HepG2 (cell line): ENCODE data around the gene USP36. TPM values are rescaled to one million over a fixed set of nuclear protein-coding genes. Genes with fewer than 3 reads are reported as not detected.

Experiments
- HMG20A ChIP-seq: IDR thresholded peaks from 2 replicates; pipeline ENCODE4 v1.6.1; 2016; ENCODE audit warnings: borderline replicate concordance
- LCORL ChIP-seq, 2 experiments: fragments of 450-650 bp in 1 of 2; sonication (generic) in 1 of 2; formaldehyde crosslinking in 1 of 2; IDR thresholded peaks; 2 replicates each; pipeline versions ENCODE4 v1.5.0 to v1.6.1; 2017 to 2020; ENCODE audit warnings: antibody characterized with exemption in 1 of 2, missing genetic modification reagents in 1 of 2
- NR2F2 ChIP-seq: IDR thresholded peaks from 2 replicates; pipeline ENCODE4 v1.6.1; 2012; ENCODE audit warnings: low read depth, inconsistent platforms, borderline replicate concordance
- SOX5 ChIP-seq: IDR thresholded peaks from 2 replicates; pipeline ENCODE4 v1.6.1; 2016; ENCODE audit warnings: borderline replicate concordance
- ZBTB42 ChIP-seq: sonication (generic); formaldehyde crosslinking; IDR thresholded peaks from 2 replicates; pipeline ENCODE4 v1.5.0; 2020; ENCODE audit warnings: mild to moderate bottlenecking, missing genetic modification reagents
- ZNF205 ChIP-seq: IDR thresholded peaks from 2 replicates; pipeline ENCODE4 v1.6.1; 2018; ENCODE audit warnings: missing biosample characterization, missing genetic modification reagents
- ZNF335 ChIP-seq: sonication (generic); formaldehyde crosslinking; IDR thresholded peaks from 2 replicates; pipeline ENCODE4 v1.4.0; 2020; ENCODE audit warnings: missing genetic modification reagents
- ZNF460 ChIP-seq: sonication (generic); formaldehyde crosslinking; IDR thresholded peaks from 2 replicates; pipeline ENCODE4 v1.5.1; 2020; ENCODE audit warnings: missing genetic modification reagents, mild to moderate bottlenecking, borderline replicate concordance
- polyA plus RNA-seq, 8 experiments: library from polyadenylated mRNA; depleted of rRNA in 3 of 8; stranded (reverse) in 7 of 8; unstranded in 1 of 8; fragments of >200 nt; fragmentation: Illumina TruSeq in 4 of 8; extraction: Trizol in 4 of 8; gene quantifications; 2 replicates each; pipeline versions ENCODE4 v1.2.1 to v1.2.3, GENCODE V29; 2011 to 2016; ENCODE audit warnings: low read depth in 4 of 8, missing spikeins in 1 of 8, mixed read lengths in 1 of 8; ENCODE audit not compliant: insufficient read depth in 1 of 8
- total RNA-seq, 5 experiments: library from RNA; depleted of rRNA; stranded (reverse); fragments of >200 nt; fragmentation: Illumina TruSeq; extraction: Trizol; gene quantifications; 2 replicates each; pipeline ENCODE4 v1.2.3, GENCODE V29; 2016; ENCODE audit warnings: low read depth in 1 of 5
- TF ChIP-seq, protein P1 (sequence below): sonication (generic); formaldehyde crosslinking; conservative IDR thresholded peaks from 2 replicates; pipeline ENCODE4 v1.8.0; 2022; ENCODE audit warnings: low read depth, missing genetic modification reagents
- TF ChIP-seq, protein P2 (sequence below): sonication (generic); formaldehyde crosslinking; IDR thresholded peaks from 2 replicates; pipeline ENCODE4 v1.4.0; 2020; ENCODE audit warnings: missing genetic modification reagents
- TF ChIP-seq, protein P3 (sequence below): IDR thresholded peaks from 2 replicates; pipeline ENCODE4 v1.6.1; 2016
- TF ChIP-seq, protein P4 (sequence below): sonication (generic); IDR thresholded peaks from 2 replicates; pipeline ENCODE4 v1.6.1; 2016; ENCODE audit warnings: low read depth, borderline replicate concordance
- TF ChIP-seq, protein P5 (sequence below): sonication (generic); formaldehyde crosslinking; IDR thresholded peaks from 2 replicates; pipeline ENCODE4 v1.4.0; 2020; ENCODE audit warnings: mild to moderate bottlenecking, missing genetic modification reagents
- TF ChIP-seq, protein P6 (sequence below): sonication (generic); formaldehyde crosslinking; IDR thresholded peaks from 2 replicates; pipeline ENCODE4 v1.5.0; 2020; ENCODE audit warnings: mild to moderate bottlenecking, missing genetic modification reagents, borderline replicate concordance

USP36 gene
- total and polyA plus RNA-seq, 2 of the 13 experiments (the other 11 are each of a cell fraction or from before 2014, with no cell fraction given): 29.6 to 45.9 TPM

DNA sequence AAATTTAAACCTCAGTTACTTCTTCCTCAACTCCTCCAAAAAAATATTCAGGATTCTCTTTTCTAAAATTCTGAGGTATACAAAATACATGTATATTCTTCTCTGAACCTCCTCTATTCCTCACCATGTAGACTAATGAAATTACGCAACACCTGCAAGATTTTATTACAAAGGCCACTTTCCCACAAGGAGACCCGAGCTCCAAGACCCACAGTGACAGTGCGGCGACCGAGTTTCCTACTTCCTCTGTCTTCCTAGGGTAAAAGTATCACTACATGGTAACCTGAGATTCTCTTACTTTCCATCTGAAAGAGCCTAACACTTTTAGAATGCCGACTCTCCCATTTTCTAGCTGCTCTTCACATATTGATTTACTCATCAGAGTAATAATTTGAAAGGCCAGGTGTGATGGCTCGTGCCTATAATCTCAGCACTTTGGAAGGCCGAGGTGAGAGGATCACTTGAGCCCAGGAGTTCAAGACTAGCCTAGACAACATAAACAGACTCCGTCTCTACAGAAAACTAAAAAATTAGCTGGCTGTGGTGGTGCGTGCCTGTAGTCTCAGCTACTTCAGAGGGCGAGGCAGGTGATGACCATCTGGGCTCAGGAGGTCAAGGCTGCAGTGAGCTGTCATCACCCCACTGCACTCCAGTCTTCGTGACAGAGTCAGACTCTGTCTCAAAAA is 94.2 kb downstream of the USP36 start (continued):
- TF ChIP-seq LCORL (IDR thresholded peaks at IDR 0.05) (no peak), LCORL (CRISPR knock-in tag; IDR thresholded peaks at IDR 0.05) (peak; percentile 37; the same call in 1 of the 2 replicates), ZNF205 (CRISPR knock-in tag) (0 out of 2 replicates have a peak, but pooled peaks have one; percentile 50), ZBTB42 (CRISPR knock-in tag) (no peak), ZNF335 (CRISPR knock-in tag) (0 out of 2 replicates have a peak, but pooled peaks have one; percentile 34), SOX5 (CRISPR knock-in tag) (peak; percentile 45; the same call in 1 of the 2 replicates), HMG20A (peak; percentile 50; the same call in 1 of the 2 replicates), ZNF460 (peak; percentile 84; the same call in 1 of the 2 replicates), NR2F2 (peak; percentile 65; the same call in 1 of the 2 replicates)
- TF ChIP-seq, protein P1, sequence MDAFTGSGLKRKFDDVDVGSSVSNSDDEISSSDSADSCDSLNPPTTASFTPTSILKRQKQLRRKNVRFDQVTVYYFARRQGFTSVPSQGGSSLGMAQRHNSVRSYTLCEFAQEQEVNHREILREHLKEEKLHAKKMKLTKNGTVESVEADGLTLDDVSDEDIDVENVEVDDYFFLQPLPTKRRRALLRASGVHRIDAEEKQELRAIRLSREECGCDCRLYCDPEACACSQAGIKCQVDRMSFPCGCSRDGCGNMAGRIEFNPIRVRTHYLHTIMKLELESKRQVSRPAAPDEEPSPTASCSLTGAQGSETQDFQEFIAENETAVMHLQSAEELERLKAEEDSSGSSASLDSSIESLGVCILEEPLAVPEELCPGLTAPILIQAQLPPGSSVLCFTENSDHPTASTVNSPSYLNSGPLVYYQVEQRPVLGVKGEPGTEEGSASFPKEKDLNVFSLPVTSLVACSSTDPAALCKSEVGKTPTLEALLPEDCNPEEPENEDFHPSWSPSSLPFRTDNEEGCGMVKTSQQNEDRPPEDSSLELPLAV: no peak
- TF ChIP-seq, protein P2, sequence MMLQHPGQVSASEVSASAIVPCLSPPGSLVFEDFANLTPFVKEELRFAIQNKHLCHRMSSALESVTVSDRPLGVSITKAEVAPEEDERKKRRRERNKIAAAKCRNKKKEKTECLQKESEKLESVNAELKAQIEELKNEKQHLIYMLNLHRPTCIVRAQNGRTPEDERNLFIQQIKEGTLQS (CRISPR knock-in tag): 0 out of 2 replicates have a peak, but pooled peaks have one; percentile 21
- TF ChIP-seq, protein P3, sequence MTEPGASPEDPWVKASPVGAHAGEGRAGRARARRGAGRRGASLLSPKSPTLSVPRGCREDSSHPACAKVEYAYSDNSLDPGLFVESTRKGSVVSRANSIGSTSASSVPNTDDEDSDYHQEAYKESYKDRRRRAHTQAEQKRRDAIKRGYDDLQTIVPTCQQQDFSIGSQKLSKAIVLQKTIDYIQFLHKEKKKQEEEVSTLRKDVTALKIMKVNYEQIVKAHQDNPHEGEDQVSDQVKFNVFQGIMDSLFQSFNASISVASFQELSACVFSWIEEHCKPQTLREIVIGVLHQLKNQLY: no peak
- TF ChIP-seq, protein P4, sequence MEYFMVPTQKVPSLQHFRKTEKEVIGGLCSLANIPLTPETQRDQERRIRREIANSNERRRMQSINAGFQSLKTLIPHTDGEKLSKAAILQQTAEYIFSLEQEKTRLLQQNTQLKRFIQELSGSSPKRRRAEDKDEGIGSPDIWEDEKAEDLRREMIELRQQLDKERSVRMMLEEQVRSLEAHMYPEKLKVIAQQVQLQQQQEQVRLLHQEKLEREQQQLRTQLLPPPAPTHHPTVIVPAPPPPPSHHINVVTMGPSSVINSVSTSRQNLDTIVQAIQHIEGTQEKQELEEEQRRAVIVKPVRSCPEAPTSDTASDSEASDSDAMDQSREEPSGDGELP: peak; percentile 70; the same call in 1 of the 2 replicates
- TF ChIP-seq, protein P5, sequence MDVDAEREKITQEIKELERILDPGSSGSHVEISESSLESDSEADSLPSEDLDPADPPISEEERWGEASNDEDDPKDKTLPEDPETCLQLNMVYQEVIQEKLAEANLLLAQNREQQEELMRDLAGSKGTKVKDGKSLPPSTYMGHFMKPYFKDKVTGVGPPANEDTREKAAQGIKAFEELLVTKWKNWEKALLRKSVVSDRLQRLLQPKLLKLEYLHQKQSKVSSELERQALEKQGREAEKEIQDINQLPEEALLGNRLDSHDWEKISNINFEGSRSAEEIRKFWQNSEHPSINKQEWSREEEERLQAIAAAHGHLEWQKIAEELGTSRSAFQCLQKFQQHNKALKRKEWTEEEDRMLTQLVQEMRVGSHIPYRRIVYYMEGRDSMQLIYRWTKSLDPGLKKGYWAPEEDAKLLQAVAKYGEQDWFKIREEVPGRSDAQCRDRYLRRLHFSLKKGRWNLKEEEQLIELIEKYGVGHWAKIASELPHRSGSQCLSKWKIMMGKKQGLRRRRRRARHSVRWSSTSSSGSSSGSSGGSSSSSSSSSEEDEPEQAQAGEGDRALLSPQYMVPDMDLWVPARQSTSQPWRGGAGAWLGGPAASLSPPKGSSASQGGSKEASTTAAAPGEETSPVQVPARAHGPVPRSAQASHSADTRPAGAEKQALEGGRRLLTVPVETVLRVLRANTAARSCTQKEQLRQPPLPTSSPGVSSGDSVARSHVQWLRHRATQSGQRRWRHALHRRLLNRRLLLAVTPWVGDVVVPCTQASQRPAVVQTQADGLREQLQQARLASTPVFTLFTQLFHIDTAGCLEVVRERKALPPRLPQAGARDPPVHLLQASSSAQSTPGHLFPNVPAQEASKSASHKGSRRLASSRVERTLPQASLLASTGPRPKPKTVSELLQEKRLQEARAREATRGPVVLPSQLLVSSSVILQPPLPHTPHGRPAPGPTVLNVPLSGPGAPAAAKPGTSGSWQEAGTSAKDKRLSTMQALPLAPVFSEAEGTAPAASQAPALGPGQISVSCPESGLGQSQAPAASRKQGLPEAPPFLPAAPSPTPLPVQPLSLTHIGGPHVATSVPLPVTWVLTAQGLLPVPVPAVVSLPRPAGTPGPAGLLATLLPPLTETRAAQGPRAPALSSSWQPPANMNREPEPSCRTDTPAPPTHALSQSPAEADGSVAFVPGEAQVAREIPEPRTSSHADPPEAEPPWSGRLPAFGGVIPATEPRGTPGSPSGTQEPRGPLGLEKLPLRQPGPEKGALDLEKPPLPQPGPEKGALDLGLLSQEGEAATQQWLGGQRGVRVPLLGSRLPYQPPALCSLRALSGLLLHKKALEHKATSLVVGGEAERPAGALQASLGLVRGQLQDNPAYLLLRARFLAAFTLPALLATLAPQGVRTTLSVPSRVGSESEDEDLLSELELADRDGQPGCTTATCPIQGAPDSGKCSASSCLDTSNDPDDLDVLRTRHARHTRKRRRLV (CRISPR knock-in tag): no peak
- TF ChIP-seq, protein P6, sequence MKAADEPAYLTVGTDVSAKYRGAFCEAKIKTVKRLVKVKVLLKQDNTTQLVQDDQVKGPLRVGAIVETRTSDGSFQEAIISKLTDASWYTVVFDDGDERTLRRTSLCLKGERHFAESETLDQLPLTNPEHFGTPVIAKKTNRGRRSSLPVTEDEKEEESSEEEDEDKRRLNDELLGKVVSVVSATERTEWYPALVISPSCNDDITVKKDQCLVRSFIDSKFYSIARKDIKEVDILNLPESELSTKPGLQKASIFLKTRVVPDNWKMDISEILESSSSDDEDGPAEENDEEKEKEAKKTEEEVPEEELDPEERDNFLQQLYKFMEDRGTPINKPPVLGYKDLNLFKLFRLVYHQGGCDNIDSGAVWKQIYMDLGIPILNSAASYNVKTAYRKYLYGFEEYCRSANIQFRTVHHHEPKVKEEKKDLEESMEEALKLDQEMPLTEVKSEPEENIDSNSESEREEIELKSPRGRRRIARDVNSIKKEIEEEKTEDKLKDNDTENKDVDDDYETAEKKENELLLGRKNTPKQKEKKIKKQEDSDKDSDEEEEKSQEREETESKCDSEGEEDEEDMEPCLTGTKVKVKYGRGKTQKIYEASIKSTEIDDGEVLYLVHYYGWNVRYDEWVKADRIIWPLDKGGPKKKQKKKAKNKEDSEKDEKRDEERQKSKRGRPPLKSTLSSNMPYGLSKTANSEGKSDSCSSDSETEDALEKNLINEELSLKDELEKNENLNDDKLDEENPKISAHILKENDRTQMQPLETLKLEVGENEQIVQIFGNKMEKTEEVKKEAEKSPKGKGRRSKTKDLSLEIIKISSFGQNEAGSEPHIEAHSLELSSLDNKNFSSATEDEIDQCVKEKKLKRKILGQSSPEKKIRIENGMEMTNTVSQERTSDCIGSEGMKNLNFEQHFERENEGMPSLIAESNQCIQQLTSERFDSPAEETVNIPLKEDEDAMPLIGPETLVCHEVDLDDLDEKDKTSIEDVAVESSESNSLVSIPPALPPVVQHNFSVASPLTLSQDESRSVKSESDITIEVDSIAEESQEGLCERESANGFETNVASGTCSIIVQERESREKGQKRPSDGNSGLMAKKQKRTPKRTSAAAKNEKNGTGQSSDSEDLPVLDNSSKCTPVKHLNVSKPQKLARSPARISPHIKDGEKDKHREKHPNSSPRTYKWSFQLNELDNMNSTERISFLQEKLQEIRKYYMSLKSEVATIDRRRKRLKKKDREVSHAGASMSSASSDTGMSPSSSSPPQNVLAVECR (CRISPR knock-in tag): peak; percentile 14; the same call in 1 of the 2 replicates
